GM19467 (cell line): Measurements from ENCODE around the gene TEKT3.

Source experiments
- ATAC-seq: cut with Tn5 transposase; IDR thresholded peaks from one replicate; pipeline ENCODE4 v1.9.1; 2021; ENCODE audit warnings: mild to moderate bottlenecking, moderate library complexity; ENCODE audit not compliant: unreplicated experiment

Gene TEKT3

GRCh38 chr17:15341385-15341849, at the start of gene TEKT3:
TSS of gene TEKT3 (minus strand) at chr17:15341597. CDS start at chr17:15331585, 10,012 bp downstream.
- no peak for ATAC-seq

DNA sequence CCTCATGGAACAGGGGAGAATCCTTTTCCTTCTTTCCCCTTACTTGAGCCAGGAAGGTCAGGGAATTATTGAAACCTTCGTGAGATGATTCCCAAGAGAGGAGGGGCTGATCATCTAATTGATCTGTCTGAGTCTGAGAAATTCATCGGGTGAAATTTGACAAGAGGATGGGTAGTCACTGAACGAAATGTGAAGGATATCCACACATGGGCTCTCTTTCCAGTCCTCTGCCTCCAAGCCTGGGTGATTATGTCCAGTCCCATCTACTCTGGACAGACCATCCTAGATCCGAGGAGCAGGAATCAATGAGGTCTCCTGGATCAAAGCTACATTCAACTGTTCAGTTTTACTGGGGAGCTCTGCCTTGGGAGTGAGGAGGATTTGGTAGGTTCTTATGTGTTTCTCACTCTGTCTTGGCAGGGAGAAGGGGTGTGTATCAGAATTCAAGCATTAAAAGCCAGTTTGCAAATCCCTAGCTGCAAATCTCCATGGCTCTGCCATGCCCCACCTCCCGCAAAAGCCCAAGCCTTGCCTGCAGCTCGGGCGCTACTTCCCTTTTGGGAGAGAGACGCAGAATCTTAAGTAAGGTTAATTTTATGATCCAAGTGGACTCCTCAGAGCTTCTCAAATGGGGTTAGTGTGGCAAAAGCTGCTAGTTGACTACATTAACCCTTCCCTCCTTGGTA, 47.1 kb upstream of the TEKT3 start:
- no peak for ATAC-seq

- ATAC-seq = no peak
Observed at GRCh38 chr17:15386083-15386482, 44.7 kb upstream of the TEKT3 start.

GRCh38 chr17:15385305-15385704, 43.9 kb upstream of the TEKT3 start:
- ATAC-seq = no peak

DNA sequence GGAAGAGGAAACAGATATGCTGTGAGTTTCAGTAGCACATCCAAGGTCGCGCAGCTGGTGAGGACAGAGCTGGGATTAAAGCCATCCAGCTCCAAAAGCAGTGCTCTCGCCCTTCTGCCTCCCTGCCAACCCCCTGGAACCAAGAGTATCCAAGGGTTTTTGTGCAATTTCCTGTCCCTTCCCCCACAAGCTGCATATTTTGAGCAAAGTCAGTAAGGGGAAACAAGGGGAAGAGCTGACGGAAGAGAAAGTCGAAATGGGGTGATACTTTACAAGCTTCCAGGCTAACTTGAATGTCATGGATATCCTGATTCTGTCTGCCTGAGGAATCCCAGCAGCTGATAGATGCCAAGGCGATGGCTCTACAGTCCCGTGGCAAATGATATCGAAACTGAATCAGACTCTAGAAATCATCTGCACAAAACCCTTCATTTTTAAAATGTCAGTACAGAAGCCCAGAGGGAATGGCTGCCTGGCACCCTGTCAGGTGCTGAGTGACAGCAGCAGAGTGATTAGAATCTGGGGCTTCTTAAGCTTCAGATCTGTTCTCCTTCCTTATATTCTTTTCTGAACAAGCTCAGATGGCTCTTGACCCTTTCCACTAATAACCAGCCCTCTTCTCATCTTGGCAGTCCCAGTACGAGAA, 42.9 kb upstream of the TEKT3 start:
- ATAC-seq = no peak

GRCh38 chr17:15382914-15383313, 41.5 kb upstream of the TEKT3 start:
- no peak for ATAC-seq

- ATAC-seq = no peak
Observed at GRCh38 chr17:15381707-15382106, 40.3 kb upstream of the TEKT3 start.

GRCh38 chr17:15380446-15380845, 39.0 kb upstream of the TEKT3 start:
- no peak for ATAC-seq

- ATAC-seq = no peak
Observed at GRCh38 chr17:15379659-15380058, 38.3 kb upstream of the TEKT3 start.

GRCh38 chr17:15378243-15378642, 36.8 kb upstream of the TEKT3 start:
- no peak for ATAC-seq

GRCh38 chr17:15377616-15378015, 36.2 kb upstream of the TEKT3 start:
- ATAC-seq = no peak

DNA sequence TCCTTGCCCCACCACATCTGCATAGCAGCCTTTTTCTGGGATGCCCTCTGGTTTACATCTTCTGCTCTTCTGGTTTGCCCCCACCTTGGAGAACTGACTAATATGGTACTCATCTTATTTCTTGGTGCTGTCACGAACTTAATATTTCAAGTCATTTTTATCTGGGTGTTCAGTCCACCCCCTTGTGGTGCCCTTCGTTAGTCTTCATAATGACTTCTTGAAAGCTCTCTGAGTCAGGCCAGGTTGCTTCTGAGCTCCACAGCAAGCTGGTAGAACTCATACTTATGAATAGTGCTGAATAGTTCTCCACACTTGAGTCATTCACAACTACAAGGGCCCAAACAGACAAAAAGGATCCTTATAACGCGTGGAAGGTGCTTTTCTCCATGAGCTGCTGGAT, 35.8 kb upstream of the TEKT3 start:
- ATAC-seq = no peak

GRCh38 chr17:15371376-15372130, 30.2 kb upstream of the TEKT3 start:
- no peak for ATAC-seq

- no peak for ATAC-seq
Observed at GRCh38 chr17:15368600-15368999, 27.2 kb upstream of the TEKT3 start.

DNA sequence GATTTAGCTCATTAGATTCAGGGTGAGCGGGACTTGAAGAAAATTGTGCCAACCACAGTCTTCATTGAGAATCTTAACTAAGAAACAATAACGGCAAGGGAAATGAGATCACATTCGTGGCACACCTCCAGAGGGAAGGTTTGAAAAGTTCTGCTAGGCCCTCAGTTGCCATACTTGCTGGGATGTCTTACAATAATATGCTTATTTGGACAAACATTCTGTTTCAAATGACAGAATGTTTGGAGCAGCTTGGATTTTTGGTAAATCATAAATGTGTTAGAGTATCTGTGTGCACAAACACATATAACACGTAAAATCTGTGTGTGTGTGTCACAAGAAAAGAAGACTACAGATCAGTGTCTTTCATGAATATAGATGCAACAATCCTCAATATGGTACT, 24.6 kb upstream of the TEKT3 start:
- no peak for ATAC-seq

GRCh38 chr17:15364615-15365014, 23.2 kb upstream of the TEKT3 start:
- ATAC-seq = no peak

GRCh38 chr17:15363702-15364101, 22.3 kb upstream of the TEKT3 start:
- no peak for ATAC-seq

DNA sequence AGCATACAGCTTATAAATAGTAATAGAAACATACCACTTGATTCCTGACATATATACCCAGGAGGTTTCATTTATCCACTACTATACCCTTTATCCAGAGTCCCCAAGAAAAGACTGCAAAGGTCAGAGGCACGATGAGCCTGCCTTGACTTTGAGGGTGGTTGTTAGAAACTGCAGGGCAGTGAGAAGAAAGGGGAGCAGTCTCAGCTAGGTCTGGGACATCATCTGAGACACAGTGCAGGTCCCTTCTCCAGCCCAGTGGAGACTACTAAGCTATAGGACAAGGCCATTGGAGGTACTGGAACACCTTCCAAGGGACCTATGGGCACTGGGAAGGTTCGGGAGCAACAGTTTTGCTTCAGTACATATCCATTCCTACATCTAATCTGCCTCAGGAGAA, 20.2 kb upstream of the TEKT3 start:
- ATAC-seq = no peak

DNA sequence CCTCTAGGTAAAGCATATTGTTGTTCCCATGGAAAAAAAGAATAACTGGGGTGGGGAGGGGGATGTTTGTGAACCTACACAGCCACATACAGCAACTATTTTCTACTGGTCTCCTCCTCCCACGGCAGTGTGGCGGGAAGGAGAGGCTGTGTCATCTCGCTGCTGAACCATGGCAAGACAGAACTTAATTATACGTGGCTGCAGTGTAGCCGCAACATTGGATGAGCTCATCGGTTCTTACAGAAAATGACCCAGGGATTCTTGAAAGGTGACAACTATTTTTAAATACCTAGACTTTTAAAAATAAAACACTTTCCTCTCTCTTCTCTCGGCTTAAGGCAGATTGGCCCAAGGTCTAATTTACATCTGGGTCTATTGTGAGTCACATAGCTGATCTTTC, 19.8 kb upstream of the TEKT3 start:
- ATAC-seq = no peak

DNA sequence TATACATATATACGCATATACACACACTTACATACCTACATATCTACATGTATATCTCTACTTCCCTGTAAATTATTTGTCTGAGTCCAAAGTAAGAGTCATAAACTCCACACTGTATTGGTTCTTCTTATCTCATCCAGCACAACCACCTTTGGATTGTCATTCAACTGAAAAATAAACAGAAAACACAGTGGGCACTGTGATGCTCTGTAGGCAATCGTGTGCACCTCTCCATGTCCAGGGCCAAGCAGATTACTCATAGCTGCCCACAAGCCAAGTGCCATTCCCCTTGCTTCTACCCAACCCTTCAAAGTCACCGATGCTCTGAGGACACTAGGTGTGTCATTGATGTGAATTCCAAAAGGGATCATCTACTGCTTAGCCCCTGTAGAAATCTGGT, 12.9 kb upstream of the TEKT3 start:
- no peak for ATAC-seq

DNA sequence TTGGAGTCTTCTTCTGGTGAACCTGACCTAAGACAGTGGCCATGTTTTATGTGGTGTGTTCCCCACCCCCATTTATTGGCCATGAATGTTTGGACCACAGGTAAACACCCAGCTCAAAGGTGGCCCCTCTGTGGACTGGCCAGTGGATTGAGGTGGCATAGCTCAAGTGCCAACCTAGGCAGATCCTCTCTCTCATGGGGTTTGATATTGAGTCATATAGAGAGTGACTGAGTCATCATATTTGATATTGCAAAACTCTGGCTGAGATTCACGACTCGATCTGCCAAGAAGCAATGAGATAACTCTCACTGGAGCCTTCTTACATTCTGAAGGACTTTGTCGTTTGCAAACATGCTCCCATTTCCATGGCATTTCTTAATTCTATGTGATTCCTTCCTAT, 10.5 kb upstream of the TEKT3 start:
- no peak for ATAC-seq

DNA sequence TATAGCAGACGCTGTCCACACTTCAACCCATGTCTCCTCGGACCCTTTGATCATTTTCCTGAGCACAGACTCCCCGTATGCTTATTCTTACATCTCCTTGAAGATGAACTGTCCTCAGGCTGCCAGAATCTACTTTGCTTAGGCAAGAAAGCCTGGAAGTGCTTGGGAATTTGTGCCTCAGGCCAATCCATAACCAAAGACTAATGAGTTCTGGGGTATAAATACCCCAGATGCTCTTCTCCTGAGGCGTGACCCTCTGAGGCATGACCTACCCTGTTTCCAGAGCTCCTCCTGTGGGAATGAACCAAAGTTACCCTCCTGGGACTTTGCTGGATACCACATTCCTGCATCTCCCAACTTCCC, 10.1 kb upstream of the TEKT3 start:
- no peak for ATAC-seq
